GM06990 (cell line): ENCODE data around the gene KIFC3.
"Not testable (repeated sequence)": the region's sequence is repeated elsewhere in the genome, so short reads cannot be mapped to it uniquely, and the experiment has no call there.

Experiments used
- DNase-seq: peaks from one replicate; pipeline ENCODE4 v3.0.0-alpha.2; 2011; ENCODE audit not compliant: insufficient read length; ENCODE audit errors: extremely low read depth
- H3K27me3 ChIP-seq: replicated peaks from 2 replicates; pipeline ENCODE4 v1.6.0; 2011; ENCODE audit warnings: low read length; ENCODE audit not compliant: control insufficient read depth, insufficient read depth
- H3K36me3 ChIP-seq: 2 replicates; pipeline ENCODE4 v1.5.1; 2011; ENCODE audit warnings: low read length; ENCODE audit not compliant: control insufficient read depth, insufficient read depth
- H3K4me3 ChIP-seq: replicated peaks from 2 replicates; pipeline ENCODE4 v1.5.1; 2011; ENCODE audit warnings: low read depth, mild to moderate bottlenecking, control low read depth, low read length
- TF ChIP-seq, protein P1 (sequence below): IDR thresholded peaks from 2 replicates; pipeline ENCODE4 v1.5.1; 2011; ENCODE audit warnings: low read length, control low read depth, mild to moderate bottlenecking, inconsistent platforms; ENCODE audit not compliant: insufficient read depth, poor library complexity, severe bottlenecking

Gene KIFC3

DNA sequence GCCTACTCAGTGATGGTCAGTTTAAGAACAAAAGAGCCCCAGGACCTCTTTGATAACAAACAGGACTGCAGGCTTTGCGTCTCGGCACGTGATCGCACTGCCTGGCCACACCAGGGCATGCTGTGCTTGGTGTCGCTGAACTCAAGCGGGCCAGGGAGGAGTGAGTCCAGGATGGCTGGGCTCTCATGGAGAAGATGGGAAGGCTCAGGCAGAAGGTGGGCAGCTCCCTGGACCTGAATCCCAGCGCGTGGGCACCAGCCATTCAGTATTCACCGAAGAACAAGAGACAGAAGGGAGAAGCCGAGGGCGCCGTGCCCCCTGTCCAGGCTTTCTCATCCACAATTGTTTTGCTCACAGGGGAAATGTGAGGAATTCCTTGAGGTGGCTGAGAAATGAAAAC, 54.8 kb downstream of the KIFC3 start:
- Histone ChIP-seq H3K27me3 (no peaks in the 10 kb centered on the region), H3K4me3 (no peak overlapping the region), H3K36me3 (peaks cover 2% of the 10 kb centered on the region)
- TF ChIP-seq, protein P1, sequence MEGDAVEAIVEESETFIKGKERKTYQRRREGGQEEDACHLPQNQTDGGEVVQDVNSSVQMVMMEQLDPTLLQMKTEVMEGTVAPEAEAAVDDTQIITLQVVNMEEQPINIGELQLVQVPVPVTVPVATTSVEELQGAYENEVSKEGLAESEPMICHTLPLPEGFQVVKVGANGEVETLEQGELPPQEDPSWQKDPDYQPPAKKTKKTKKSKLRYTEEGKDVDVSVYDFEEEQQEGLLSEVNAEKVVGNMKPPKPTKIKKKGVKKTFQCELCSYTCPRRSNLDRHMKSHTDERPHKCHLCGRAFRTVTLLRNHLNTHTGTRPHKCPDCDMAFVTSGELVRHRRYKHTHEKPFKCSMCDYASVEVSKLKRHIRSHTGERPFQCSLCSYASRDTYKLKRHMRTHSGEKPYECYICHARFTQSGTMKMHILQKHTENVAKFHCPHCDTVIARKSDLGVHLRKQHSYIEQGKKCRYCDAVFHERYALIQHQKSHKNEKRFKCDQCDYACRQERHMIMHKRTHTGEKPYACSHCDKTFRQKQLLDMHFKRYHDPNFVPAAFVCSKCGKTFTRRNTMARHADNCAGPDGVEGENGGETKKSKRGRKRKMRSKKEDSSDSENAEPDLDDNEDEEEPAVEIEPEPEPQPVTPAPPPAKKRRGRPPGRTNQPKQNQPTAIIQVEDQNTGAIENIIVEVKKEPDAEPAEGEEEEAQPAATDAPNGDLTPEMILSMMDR, result no peak
- no peak for DNase-seq

DNA sequence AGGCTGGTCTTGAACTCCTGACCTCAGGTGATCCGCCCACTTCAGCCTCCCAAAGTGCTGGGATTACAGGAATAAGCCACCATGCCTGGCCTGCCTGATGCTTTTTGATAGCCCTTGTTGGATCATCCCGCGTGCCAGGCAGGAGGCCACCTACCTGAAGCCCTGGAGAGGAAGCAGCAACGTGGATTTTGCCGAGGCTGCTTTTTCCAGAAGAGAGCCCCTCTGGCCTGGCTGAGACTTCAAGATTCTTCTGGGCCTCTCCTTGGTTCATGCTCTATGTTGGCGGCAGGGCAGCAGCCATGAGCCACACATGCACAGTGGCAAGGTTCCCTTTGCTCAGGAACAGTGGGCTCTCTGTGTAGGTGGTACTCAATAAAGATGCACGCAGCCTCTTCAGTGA, 55.2 kb downstream of the KIFC3 start:
- no peak for DNase-seq
- H3K27me3 ChIP-seq, result no peaks in the 10 kb centered on the region
- H3K36me3 ChIP-seq, result peaks cover 2% of the 10 kb centered on the region
- H3K4me3 ChIP-seq, result no peak overlapping the region
- TF ChIP-seq, protein P1, result no peak

DNA sequence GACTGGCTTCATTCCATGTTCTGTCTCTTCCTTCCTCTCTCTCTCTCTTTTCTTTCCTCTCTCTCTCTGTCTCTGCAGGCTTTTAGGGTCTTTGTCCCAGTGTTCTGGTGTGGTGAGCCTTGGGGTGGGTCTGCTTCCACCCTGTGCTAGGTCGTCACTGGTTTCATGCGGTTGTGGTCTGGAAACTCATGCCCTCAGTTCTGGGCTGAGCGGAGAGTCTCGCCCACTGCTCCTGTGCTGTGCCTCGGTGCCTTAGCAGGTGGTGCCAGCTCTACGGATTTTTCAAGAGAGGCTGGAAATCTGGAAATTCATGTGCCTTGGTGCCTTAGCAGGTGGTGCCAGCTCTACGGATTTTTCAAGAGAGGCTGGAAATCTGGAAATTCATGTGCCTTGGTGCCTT, 56.0 kb downstream of the KIFC3 start:
- not testable (repeated sequence) for DNase-seq, H3K27me3 ChIP-seq, H3K4me3 ChIP-seq, H3K36me3 ChIP-seq

DNA sequence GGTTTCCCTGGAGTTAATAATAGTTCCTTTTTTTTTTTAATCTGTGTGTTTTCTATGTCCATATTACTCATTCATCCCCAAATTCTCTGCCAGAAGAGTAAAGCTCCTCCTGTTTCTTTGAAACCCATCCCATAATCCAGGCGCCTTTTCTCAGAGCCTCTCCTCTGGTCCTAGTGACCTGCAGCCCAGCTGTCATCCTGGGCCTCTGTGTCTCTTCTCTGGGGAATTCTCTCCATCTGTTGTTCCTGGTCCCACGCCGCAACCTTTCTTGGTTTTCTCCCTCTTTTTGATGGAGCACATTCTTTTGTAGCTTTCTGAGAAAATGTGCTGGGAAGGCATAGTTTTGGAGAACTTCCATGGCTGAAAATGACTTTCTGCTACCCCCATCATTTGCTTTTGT, 56.5 kb downstream of the KIFC3 start:
- no peaks in the 10 kb centered on the region for H3K27me3 ChIP-seq
- H3K36me3 ChIP-seq, result peaks cover 2% of the 10 kb centered on the region
- DNase-seq, result no peak
- TF ChIP-seq, protein P1, result no peak
- H3K4me3 ChIP-seq, result no peak overlapping the region

DNA sequence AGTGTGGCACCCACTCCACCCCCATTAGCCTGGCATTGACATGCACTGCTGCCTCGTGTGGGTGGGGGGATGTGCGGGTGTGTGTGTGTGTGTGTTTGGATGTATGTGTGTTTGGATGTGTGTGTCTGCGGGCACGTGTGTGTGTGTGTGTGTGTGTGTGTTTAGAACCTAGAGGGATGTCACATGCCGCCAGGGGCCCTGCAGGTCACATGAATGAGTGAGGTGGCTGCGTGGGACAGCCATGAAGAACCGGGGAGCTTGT, 57.7 kb downstream of the KIFC3 start:
- DNase-seq, result no peak
- TF ChIP-seq, protein P1, result no peak
- Histone ChIP-seq H3K36me3 (peaks cover 2% of the 10 kb centered on the region), H3K27me3 (no peaks in the 10 kb centered on the region), H3K4me3 (no peak overlapping the region)

DNA sequence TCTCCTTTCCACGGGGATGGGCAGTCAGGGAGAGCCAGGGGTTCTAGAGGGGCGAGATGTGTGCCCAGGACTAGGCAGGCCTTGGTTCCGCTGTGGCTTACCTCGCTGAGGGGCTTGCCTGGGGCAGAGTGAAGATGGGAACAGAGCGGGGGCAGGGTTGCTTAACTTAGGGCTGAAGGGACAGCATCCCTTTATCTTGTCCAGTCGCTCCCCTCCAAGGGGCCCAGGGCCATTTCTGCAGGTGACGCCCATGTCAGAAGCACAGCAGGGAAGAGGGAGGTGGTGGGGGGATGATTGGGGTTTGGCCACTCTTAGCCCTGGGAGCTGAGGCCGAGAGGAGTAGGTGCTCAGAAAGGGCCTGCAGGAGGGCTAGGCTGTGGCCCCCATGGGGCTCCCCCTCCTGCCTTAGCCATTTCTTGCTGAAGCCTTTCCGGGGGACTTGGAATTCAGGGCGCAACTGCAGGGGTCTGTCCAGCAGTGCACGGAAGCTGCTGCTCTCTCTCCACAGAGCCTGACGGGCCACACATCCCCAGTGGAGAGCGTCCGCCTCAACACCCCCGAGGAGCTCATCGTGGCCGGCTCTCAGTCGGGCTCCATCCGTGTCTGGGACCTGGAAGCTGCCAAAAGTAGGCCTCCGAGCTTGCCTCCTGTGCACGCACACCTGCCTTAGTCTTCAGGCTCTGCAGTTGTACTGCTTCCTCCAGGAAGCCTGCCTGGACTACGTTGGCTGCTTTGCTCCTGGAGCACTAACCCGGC, 58.2 kb downstream of the KIFC3 start:
- DNase-seq, result no peak
- Histone ChIP-seq H3K36me3 (peaks cover 2% of the 10 kb centered on the region), H3K27me3 (no peaks in the 10 kb centered on the region), H3K4me3 (no peak overlapping the region)
- TF ChIP-seq, protein P1, result no peak
